ENCODE results near the gene ABHD6.
"Not testable (repeated sequence)": the region's sequence is repeated elsewhere in the genome, so short reads cannot be mapped to it uniquely, and the experiment has no call there.

The ABHD6 gene

GRCh38 chr3:58274027-58274614 is 36.5 kb downstream of the ABHD6 start:
- no peak for DNase-seq (ENCODE audit: low read depth in 2 of 2)

- no peak for DNase-seq (ENCODE audit: low read depth in 2 of 2)
Measured at GRCh38 chr3:58281069-58281468, 43.5 kb downstream of the ABHD6 start.

- DNase-seq (ENCODE audit: low read depth in 2 of 2) = no peak
Measured at GRCh38 chr3:58285334-58285733, 47.7 kb downstream of the ABHD6 start.

- no peak for DNase-seq (ENCODE audit: low read depth in 2 of 2)
Measured at GRCh38 chr3:58287354-58287753, 49.8 kb downstream of the ABHD6 start.

GRCh38 chr3:58288011-58288728 is 50.6 kb downstream of the ABHD6 start:
- DNase-seq (ENCODE audit: low read depth in 2 of 2) = no peak

GRCh38 chr3:58288964-58289613 is 51.5 kb downstream of the ABHD6 start:
- DNase-seq (ENCODE audit: low read depth in 2 of 2) = not testable (repeated sequence)

- DNase-seq (ENCODE audit: low read depth in 2 of 2) = not testable (repeated sequence)
Measured at GRCh38 chr3:58290446-58290845, 52.9 kb downstream of the ABHD6 start.

- DNase-seq (ENCODE audit: low read depth in 2 of 2) = no peak
Measured at GRCh38 chr3:58291671-58292338, 54.2 kb downstream of the ABHD6 start.

- DNase-seq (ENCODE audit: low read depth in 2 of 2) = no peak
Measured at GRCh38 chr3:58292866-58293265, 55.3 kb downstream of the ABHD6 start.

GRCh38 chr3:58293516-58293915 is 55.9 kb downstream of the ABHD6 start:
- DNase-seq (ENCODE audit: low read depth in 2 of 2) = no peak

- DNase-seq (ENCODE audit: low read depth in 2 of 2) = no peak
Measured at GRCh38 chr3:58296269-58296668, 58.7 kb downstream of the ABHD6 start.

- DNase-seq (ENCODE audit: low read depth in 2 of 2) = no peak
Measured at GRCh38 chr3:58296843-58297242, 59.3 kb downstream of the ABHD6 start.

- no peak for DNase-seq (ENCODE audit: low read depth in 2 of 2)
Measured at GRCh38 chr3:58298190-58298589, 60.6 kb downstream of the ABHD6 start.

- no peak for DNase-seq (ENCODE audit: low read depth in 2 of 2)
Measured at GRCh38 chr3:58299075-58299474, 61.5 kb downstream of the ABHD6 start.

- no peak for DNase-seq (ENCODE audit: low read depth in 2 of 2)
Measured at GRCh38 chr3:58299839-58300516, 62.4 kb downstream of the ABHD6 start.

- peak; percentile 98 to 99 for DNase-seq (ENCODE audit: low read depth in 2 of 2)
Measured at GRCh38 chr3:58305882-58306711, 68.5 kb downstream of the ABHD6 start, which contains the start of the genes HTD2 and RPP14. HTD2 (plus strand) TSS chr3:58306520; CDS start chr3:58317614, 11,094 bp downstream. RPP14 (plus strand) TSS chr3:58306245; CDS start chr3:58310330, 4,085 bp downstream.

GRCh38 chr3:58307639-58308215 is 70.1 kb downstream of the ABHD6 start:
- DNase-seq (ENCODE audit: low read depth in 2 of 2) = peak in 1 of 2 experiments; percentile 15

- no peak for DNase-seq (ENCODE audit: low read depth in 2 of 2)
Measured at GRCh38 chr3:58308728-58309127, 71.1 kb downstream of the ABHD6 start.

- no peak for DNase-seq (ENCODE audit: low read depth in 2 of 2)
Measured at GRCh38 chr3:58317811-58318210, 80.2 kb downstream of the ABHD6 start.

- no peak for DNase-seq (ENCODE audit: low read depth in 2 of 2)
Measured at GRCh38 chr3:58321791-58322190, 84.2 kb downstream of the ABHD6 start.
